Stimulated activated naive CD4-positive, alpha-beta T cell treated with Interleukin-2 at 50 U/mL for 16 hours (primary cell): ENCODE measurements around the gene MAP3K4.

Experiments
- DNase-seq: peaks from one replicate; lab custom pipeline; 2025; lab: John Stamatoyannopoulos, UW

MAP3K4 gene

GRCh38 chr6:160991406-160992060 is at the start of gene MAP3K4:
Gene MAP3K4 (plus strand): TSS chr6:160991769. CDS start chr6:160991932, 163 bp downstream.
- DNase-seq = peak; percentile 81

- DNase-seq = no peak
These were observed 47.6 kb upstream of the MAP3K4 start for GRCh38 chr6:160943997-160944396.

DNA sequence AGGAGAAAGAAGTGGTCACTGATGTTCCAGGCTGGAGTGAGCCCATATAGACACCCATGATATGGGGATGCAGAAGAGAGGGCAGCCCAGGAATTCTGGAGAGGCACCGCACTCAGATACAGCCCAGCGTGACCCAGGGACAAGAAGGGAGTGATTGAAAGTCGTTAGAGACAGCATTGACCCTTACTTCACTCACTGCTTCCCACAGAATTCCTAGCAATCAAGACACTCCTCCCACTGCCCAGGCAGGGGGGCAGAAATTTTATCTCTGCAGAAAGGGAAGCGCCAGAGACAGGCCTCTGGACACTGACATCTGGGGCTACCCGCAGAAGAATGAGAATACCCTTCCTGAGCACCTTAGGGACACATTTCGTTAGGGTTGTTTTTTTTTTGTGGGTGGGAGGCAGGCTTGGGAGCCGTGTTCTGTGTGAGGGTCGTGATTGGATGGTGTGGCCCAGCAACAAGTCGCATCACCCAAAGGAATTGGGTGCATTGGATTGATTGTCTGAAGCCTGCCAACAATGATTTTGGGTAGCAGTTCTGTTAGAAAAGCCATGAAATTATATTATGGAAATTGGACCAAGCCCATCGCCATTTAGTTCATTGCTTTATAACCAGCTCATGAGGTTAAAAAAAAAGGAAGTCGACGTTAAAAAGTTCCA is 45.9 kb upstream of the MAP3K4 start:
- no peak for DNase-seq

DNA sequence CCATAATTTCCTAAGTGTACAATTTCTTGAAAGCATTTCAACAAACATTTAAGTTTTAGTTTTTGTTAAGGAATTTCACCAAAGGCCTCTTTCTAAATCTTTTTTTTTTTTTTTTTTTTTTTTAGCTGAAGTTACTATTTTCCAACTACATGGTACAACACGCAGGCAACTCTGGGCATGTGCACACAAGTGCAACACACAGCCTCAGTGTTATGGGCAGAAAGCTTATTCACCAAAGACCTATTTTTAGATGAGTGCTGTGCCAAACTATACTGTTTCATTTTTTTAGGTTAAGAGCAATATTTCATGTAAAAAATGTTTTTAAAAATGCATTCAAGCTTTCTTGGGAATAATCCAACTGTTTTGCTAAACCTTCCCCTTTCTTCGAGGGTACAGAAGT is 42.0 kb upstream of the MAP3K4 start:
- no peak for DNase-seq

DNA sequence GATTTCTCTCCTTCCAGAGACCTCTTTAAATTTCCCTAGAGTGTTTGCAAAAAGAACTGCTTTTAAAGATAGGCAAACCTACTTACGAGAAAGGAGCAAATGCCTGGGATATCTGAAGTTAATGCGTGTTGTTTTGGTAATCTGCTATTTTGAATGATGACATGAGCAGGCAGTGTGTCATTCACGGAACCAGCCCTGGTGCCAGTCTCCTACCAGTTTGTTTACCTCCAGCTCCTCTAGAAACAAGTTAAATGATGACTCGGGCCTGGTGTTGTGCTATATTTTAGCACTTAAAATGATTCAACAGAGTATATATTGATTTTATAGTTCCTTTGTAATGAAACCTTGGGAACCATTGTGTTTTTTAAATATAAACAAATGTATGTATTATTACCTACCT is 41.1 kb upstream of the MAP3K4 start:
- no peak for DNase-seq

- DNase-seq = no peak
These were observed 40.2 kb upstream of the MAP3K4 start for GRCh38 chr6:160951187-160952030.

- no peak for DNase-seq
These were observed 38.8 kb upstream of the MAP3K4 start for GRCh38 chr6:160952633-160953281.

- no peak for DNase-seq
These were observed 35.9 kb upstream of the MAP3K4 start for GRCh38 chr6:160955508-160956295.

GRCh38 chr6:160956300-160957035 is 35.1 kb upstream of the MAP3K4 start:
- no peak for DNase-seq

GRCh38 chr6:160959726-160960435 is 31.7 kb upstream of the MAP3K4 start:
- no peak for DNase-seq

GRCh38 chr6:160960839-160961238 is 30.7 kb upstream of the MAP3K4 start:
- no peak for DNase-seq

- DNase-seq = no peak
These were observed 28.5 kb upstream of the MAP3K4 start for GRCh38 chr6:160962835-160963623.

DNA sequence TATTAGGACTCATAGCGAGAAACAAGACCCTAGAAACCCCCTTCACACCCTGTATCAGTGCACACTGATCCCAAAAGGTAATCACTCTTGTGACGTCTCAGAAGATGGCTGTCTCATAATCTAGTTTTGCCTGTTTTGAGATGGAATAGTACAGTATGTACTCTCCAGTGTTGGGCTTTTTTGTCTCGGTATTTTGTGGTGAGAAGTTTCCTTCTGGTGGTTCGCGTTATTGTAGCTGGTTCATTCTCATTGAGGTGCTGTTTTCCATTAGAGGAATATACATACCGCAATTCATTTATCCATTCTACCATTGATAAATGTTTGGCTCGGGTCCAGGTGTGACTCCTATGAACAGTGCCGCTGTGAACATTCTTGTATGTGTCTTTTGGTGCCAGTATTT is 27.9 kb upstream of the MAP3K4 start:
- no peak for DNase-seq

DNA sequence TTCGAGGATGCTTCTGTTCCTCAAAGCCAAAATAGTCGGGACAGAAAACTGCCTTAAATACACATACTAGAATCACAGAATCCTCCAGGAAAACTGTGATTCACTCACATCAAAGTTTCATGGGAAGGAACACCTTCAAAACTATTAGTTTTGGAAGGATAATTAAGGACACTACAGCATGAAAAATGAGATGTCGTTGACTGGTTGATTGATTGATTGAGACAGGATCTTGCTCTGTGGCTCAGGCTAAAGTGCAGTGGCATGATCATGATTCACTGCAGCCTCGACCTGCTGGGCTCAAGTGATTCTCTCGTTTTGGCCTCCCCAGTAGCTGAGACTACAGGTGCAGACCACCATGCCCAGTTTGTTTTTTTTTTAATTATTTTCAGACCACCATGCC is 25.7 kb upstream of the MAP3K4 start:
- DNase-seq = no peak

DNA sequence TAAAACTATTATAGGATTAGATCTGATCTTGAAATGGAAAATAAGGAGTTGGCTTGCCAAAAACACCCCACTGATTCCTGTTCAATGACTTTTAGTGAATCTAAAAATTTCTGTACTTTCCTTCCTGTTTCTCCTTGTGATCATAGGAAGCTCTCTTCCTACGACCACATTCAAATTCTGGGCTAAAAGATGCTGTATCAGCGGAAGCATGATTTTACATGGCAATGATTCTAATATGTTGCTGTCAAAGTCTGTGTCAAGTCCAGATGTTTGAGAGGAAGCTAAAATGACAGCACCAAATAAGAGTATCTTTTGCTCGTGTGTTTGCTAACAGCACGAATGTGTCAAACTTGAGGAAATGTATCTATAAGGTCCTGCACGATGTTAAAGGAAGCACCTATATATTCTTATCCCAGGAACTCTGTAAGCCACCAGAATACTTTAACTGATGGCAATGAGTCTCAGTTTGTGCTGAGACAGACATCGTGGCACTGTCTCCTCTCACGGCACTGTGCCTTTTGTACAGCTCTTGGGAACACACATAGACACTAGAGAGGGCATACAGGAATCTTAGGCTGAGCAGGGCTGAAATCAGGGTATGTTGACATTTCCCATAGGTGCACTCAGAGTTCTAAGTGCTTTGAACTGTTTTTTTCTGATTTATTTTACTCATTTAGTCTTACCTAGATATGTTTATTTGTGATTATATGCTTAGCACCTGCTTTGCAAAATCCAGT is 24.9 kb upstream of the MAP3K4 start:
- no peak for DNase-seq

DNA sequence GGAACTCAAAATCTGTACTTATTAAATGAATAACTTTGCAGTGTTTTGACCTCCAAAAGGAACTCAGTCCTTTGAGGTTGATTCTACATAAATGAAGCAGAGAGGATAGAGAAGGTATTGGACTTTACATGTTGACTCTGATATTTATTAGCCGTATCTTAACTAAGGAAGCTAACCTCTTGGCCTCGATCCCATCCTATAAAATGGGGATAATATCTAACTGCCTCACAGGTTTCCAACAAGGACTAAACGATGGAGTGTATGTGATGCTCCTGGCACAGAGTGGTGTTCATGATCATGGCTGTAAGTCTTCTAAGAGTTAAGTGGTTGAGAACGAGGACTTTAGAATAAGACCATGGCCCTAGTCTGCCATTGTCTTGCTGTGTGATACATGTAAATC is 24.2 kb upstream of the MAP3K4 start:
- no peak for DNase-seq

DNA sequence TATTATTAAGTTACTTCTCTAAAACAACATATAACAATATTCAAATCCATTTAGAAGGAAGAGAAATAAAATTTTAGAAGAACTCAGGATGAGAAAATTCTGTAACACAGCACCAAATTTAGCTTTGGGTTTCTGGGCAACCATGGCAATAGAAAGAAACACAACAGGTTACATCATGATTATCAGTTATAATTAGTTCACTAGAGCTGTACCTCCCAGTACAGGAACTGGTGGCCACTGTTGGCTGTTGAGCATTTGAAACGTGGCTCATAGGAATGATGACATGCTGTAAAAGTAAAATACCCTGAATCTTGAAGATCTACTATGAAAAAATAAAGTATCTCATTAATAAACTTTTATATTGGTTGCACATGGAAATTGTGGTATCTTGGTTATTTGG is 23.7 kb upstream of the MAP3K4 start:
- no peak for DNase-seq

DNA sequence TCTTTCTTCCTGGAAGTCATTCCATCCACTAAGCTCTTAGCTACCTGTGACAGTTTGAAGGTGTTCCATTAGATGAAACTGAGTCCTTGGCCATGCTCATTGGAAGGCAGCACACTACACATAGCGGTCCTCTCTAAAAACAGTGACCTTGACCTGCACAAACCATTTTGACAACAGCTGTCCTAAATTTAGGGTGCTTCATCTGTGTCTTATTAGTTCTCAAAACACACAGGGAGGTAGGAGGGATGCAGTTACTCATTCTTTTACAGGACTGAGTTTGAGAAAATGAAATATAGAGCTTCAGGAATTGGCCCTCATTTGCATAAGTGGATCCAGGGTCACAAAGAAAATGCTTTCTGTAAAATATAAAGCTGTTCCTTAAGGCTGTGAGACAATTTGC is 20.4 kb upstream of the MAP3K4 start:
- no peak for DNase-seq

- DNase-seq = no peak
These were observed 19.5 kb upstream of the MAP3K4 start for GRCh38 chr6:160972111-160972510.
